Neural cell (in vitro differentiated cells): Measurements from ENCODE around the gene ADGRB2. TPM values are rescaled to one million over a fixed set of nuclear protein-coding genes. Genes with fewer than 3 reads are reported as not detected.

Experiments
- H2AFZ ChIP-seq: fragments of 200-600, 300-800 bp; sonication (generic), shearing (Covaris generic); 2 replicates; pipeline ENCODE4 v1.6.0; 2014; ENCODE audit warnings: low read depth, mild to moderate bottlenecking, antibody characterized with exemption, low read length, moderate library complexity
- H3F3A ChIP-seq: fragments of 200-600 bp; shearing (Covaris generic); 2 replicates; pipeline ENCODE4 v1.6.1; 2016; ENCODE audit warnings: mild to moderate bottlenecking, moderate library complexity, mixed read lengths, antibody characterized with exemption, low read length; ENCODE audit not compliant: insufficient read depth, poor library complexity, severe bottlenecking
- H3K27ac ChIP-seq: fragments of 200-600, 300-800 bp; sonication (generic), shearing (Covaris generic); 2 replicates; pipeline ENCODE4 v1.5.1; 2014; ENCODE audit warnings: mild to moderate bottlenecking, low read length, moderate library complexity
- H3K27me3 ChIP-seq: fragments of 300-800, 200-600 bp; sonication (generic), shearing (Covaris generic); 2 replicates; pipeline ENCODE4 v1.6.0; 2014; ENCODE audit warnings: mild to moderate bottlenecking, low read depth, low read length, moderate library complexity; ENCODE audit not compliant: insufficient read depth
- H3K36me3 ChIP-seq: fragments of 300-800, 200-600 bp; sonication (generic), shearing (Covaris generic); 2 replicates; pipeline ENCODE4 v1.5.1; 2014; ENCODE audit warnings: mild to moderate bottlenecking, antibody characterized with exemption, low read length, moderate library complexity; ENCODE audit not compliant: insufficient read depth
- H3K4me2 ChIP-seq: fragments of 300-800, 200-600 bp; sonication (generic), shearing (Covaris generic); 2 replicates; pipeline ENCODE4 v1.6.0; 2014; ENCODE audit warnings: mild to moderate bottlenecking, low read length
- H3K4me3 ChIP-seq: fragments of 300-800, 200-600 bp; sonication (generic), shearing (Covaris generic); 2 replicates; pipeline ENCODE4 v1.5.1; 2014; ENCODE audit warnings: mild to moderate bottlenecking, low read length, moderate library complexity
- H3K79me2 ChIP-seq: fragments of 200-600 bp; shearing (Covaris generic); replicated peaks from 2 replicates; pipeline ENCODE4 v1.6.0; 2014; ENCODE audit warnings: mild to moderate bottlenecking, low read length, moderate library complexity; ENCODE audit not compliant: insufficient read depth
- H3K9ac ChIP-seq: fragments of 300-800, 200-600 bp; sonication (generic), shearing (Covaris generic); 2 replicates; pipeline ENCODE4 v1.6.1; 2016; ENCODE audit warnings: mild to moderate bottlenecking, low read length, mixed read lengths
- H3K9me2 ChIP-seq: fragments of 200-600 bp; shearing (Covaris generic); 2 replicates; pipeline ENCODE4 v1.6.1; 2016; ENCODE audit warnings: mild to moderate bottlenecking, low read length, mixed read lengths; ENCODE audit not compliant: insufficient read depth
- H3K9me3 ChIP-seq: fragments of 200-600, 300-800 bp; sonication (generic), shearing (Covaris generic); 2 replicates; pipeline ENCODE4 v1.6.1; 2016; ENCODE audit warnings: mild to moderate bottlenecking, mixed run types, low read length, moderate library complexity, mixed read lengths
- H4K20me1 ChIP-seq: fragments of 200-600 bp; shearing (Covaris generic); 2 replicates; pipeline ENCODE4 v1.6.1; 2016; ENCODE audit warnings: mild to moderate bottlenecking, mixed run types; ENCODE audit not compliant: insufficient read depth
- EP300 ChIP-seq: fragments of 450-650 bp; conservative IDR thresholded peaks from 2 replicates; pipeline ENCODE4 v1.6.1; 2014; ENCODE audit warnings: antibody characterized with exemption, mild to moderate bottlenecking, moderate library complexity; ENCODE audit not compliant: poor library complexity, severe bottlenecking
- EZH2 ChIP-seq: fragments of 200-600, 300-800 bp; shearing (Covaris generic), sonication (generic); IDR thresholded peaks from 2 replicates; pipeline ENCODE4 v1.6.1; 2014; ENCODE audit warnings: antibody characterized with exemption, low read length, borderline replicate concordance, mild to moderate bottlenecking; ENCODE audit not compliant: insufficient read depth, poor library complexity, severe bottlenecking
- MXI1 ChIP-seq: fragments of 450-650 bp; conservative IDR thresholded peaks from 2 replicates; pipeline ENCODE4 v1.6.1; 2014; ENCODE audit warnings: antibody characterized with exemption, mild to moderate bottlenecking; ENCODE audit not compliant: poor library complexity, severe bottlenecking
- POLR2AphosphoS5 ChIP-seq: IDR thresholded peaks from 2 replicates; pipeline ENCODE4 v1.6.1; 2012
- RAD21 ChIP-seq: fragments of 450-650 bp; conservative IDR thresholded peaks from 2 replicates; pipeline ENCODE4 v1.6.1; 2014; ENCODE audit warnings: antibody characterized with exemption, mild to moderate bottlenecking, moderate library complexity
- SMC3 ChIP-seq: fragments of 450-650 bp; conservative IDR thresholded peaks from 2 replicates; pipeline ENCODE4 v1.6.1; 2014; ENCODE audit warnings: antibody characterized with exemption, mild to moderate bottlenecking, moderate library complexity; ENCODE audit not compliant: poor library complexity
- TAF1 ChIP-seq: IDR thresholded peaks from 2 replicates; pipeline ENCODE4 v1.6.1; 2012; ENCODE audit warnings: low read depth
- polyA plus RNA-seq: library from polyadenylated mRNA; depleted of rRNA; stranded (reverse); fragments of >200 nt; gene quantifications from 2 replicates; pipeline ENCODE4 v1.2.3, GENCODE V29; 2014
- TF ChIP-seq, protein P1 (sequence below): IDR thresholded peaks from 2 replicates; pipeline ENCODE4 v1.6.1; 2012; ENCODE audit warnings: borderline replicate concordance
- TF ChIP-seq, protein P2 (sequence below): fragments of 450-650 bp; IDR thresholded peaks from 2 replicates; pipeline ENCODE4 v1.5.1; 2014; ENCODE audit warnings: antibody characterized with exemption, mild to moderate bottlenecking, moderate library complexity; ENCODE audit not compliant: poor library complexity, severe bottlenecking

ADGRB2 gene
- polyA plus RNA-seq, 1 donor from 2014 or later, result 45.0 TPM

GRCh38 chr1:31793086-31793485 is 28.9 kb upstream of the ADGRB2 start:
- H3K9ac ChIP-seq, result no peak overlapping the region
- H3K9me3 ChIP-seq, result no peaks in the 10 kb centered on the region
- H3K79me2 ChIP-seq, result no peaks in the 10 kb centered on the region
- H3K36me3 ChIP-seq, result no peaks in the 10 kb centered on the region
- no peaks in the 10 kb centered on the region for H3F3A ChIP-seq
- no peak for TF ChIP-seq POLR2AphosphoS5
- TF ChIP-seq TAF1, result no peak
- TF ChIP-seq MXI1, result no peak
- no peak for TF ChIP-seq EZH2
- TF ChIP-seq, protein P1, sequence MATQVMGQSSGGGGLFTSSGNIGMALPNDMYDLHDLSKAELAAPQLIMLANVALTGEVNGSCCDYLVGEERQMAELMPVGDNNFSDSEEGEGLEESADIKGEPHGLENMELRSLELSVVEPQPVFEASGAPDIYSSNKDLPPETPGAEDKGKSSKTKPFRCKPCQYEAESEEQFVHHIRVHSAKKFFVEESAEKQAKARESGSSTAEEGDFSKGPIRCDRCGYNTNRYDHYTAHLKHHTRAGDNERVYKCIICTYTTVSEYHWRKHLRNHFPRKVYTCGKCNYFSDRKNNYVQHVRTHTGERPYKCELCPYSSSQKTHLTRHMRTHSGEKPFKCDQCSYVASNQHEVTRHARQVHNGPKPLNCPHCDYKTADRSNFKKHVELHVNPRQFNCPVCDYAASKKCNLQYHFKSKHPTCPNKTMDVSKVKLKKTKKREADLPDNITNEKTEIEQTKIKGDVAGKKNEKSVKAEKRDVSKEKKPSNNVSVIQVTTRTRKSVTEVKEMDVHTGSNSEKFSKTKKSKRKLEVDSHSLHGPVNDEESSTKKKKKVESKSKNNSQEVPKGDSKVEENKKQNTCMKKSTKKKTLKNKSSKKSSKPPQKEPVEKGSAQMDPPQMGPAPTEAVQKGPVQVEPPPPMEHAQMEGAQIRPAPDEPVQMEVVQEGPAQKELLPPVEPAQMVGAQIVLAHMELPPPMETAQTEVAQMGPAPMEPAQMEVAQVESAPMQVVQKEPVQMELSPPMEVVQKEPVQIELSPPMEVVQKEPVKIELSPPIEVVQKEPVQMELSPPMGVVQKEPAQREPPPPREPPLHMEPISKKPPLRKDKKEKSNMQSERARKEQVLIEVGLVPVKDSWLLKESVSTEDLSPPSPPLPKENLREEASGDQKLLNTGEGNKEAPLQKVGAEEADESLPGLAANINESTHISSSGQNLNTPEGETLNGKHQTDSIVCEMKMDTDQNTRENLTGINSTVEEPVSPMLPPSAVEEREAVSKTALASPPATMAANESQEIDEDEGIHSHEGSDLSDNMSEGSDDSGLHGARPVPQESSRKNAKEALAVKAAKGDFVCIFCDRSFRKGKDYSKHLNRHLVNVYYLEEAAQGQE, result no peak
- TF ChIP-seq, protein P2, sequence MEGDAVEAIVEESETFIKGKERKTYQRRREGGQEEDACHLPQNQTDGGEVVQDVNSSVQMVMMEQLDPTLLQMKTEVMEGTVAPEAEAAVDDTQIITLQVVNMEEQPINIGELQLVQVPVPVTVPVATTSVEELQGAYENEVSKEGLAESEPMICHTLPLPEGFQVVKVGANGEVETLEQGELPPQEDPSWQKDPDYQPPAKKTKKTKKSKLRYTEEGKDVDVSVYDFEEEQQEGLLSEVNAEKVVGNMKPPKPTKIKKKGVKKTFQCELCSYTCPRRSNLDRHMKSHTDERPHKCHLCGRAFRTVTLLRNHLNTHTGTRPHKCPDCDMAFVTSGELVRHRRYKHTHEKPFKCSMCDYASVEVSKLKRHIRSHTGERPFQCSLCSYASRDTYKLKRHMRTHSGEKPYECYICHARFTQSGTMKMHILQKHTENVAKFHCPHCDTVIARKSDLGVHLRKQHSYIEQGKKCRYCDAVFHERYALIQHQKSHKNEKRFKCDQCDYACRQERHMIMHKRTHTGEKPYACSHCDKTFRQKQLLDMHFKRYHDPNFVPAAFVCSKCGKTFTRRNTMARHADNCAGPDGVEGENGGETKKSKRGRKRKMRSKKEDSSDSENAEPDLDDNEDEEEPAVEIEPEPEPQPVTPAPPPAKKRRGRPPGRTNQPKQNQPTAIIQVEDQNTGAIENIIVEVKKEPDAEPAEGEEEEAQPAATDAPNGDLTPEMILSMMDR, result no peak
- TF ChIP-seq RAD21, result no peak
- no peaks in the 10 kb centered on the region for H3K9me2 ChIP-seq
- H2AFZ ChIP-seq, result no peak overlapping the region
- H3K27ac ChIP-seq, result no peak overlapping the region
- no peaks in the 10 kb centered on the region for H4K20me1 ChIP-seq
- H3K27me3 ChIP-seq, result no peaks in the 10 kb centered on the region
- no peak overlapping the region for H3K4me3 ChIP-seq
- no peak overlapping the region for H3K4me2 ChIP-seq

GRCh38 chr1:31792541-31792940 is 28.4 kb upstream of the ADGRB2 start:
- Histone ChIP-seq H2AFZ (no peak overlapping the region), H3K9ac (no peak overlapping the region), H3K27ac (no peak overlapping the region), H3K36me3 (no peaks in the 10 kb centered on the region), H3K4me2 (no peak overlapping the region), H3F3A (no peaks in the 10 kb centered on the region), H3K9me3 (no peaks in the 10 kb centered on the region), H3K4me3 (no peak overlapping the region), H3K9me2 (no peaks in the 10 kb centered on the region), H3K79me2 (no peaks in the 10 kb centered on the region), H4K20me1 (no peaks in the 10 kb centered on the region), H3K27me3 (no peaks in the 10 kb centered on the region)
- TF ChIP-seq SMC3 (no peak), EP300 (no peak), POLR2AphosphoS5 (no peak), TAF1 (no peak), RAD21 (no peak), EZH2 (no peak), MXI1 (no peak)
- TF ChIP-seq, protein P2, result no peak
- TF ChIP-seq, protein P1, result no peak
